Smooth muscle cell (in vitro differentiated cells): ENCODE results near the gene MCAM. TPM values are rescaled to one million over a fixed set of nuclear protein-coding genes. Genes with fewer than 3 reads are reported as not detected.

Experiments
- DNase-seq: peaks from one replicate; lab custom pipeline; 2025; ENCODE audit not compliant: unreplicated experiment; lab: John Stamatoyannopoulos, UW
- H2AFZ ChIP-seq: fragments of 200-600 bp; sonication (generic); 2 replicates; pipeline ENCODE4 v1.6.0; 2016; ENCODE audit warnings: antibody characterized with exemption, low read depth, mild to moderate bottlenecking
- H3F3A ChIP-seq: fragments of 200-600 bp; sonication (generic); 2 replicates; pipeline ENCODE4 v1.6.0; 2017; ENCODE audit warnings: antibody characterized with exemption, low read depth
- H3K27ac ChIP-seq: fragments of 200-600 bp; sonication (generic); 2 replicates; pipeline ENCODE4 v1.5.1; 2016; ENCODE audit warnings: low read depth, mild to moderate bottlenecking
- H3K27me3 ChIP-seq: fragments of 200-600 bp; sonication (generic); 2 replicates; pipeline ENCODE4 v1.6.1; 2016; ENCODE audit warnings: low read depth, mild to moderate bottlenecking
- H3K36me3 ChIP-seq: fragments of 200-600 bp; sonication (generic); 2 replicates; pipeline ENCODE4 v1.5.1; 2016; ENCODE audit warnings: low read depth
- H3K4me1 ChIP-seq: fragments of 200-600 bp; sonication (generic); 2 replicates; pipeline ENCODE4 v1.5.1; 2016; ENCODE audit warnings: low read depth
- H3K4me2 ChIP-seq: fragments of 200-600 bp; sonication (generic); 2 replicates; pipeline ENCODE4 v1.6.0; 2016; ENCODE audit warnings: mild to moderate bottlenecking
- H3K4me3 ChIP-seq: fragments of 200-600 bp; sonication (generic); 2 replicates; pipeline ENCODE4 v1.5.1; 2016; ENCODE audit warnings: mild to moderate bottlenecking
- H3K79me2 ChIP-seq: fragments of 200-600 bp; sonication (generic); 2 replicates; pipeline ENCODE4 v1.6.0; 2016; ENCODE audit warnings: low read depth, mild to moderate bottlenecking
- H3K9ac ChIP-seq: fragments of 200-600 bp; sonication (generic); 2 replicates; pipeline ENCODE4 v1.6.0; 2016; ENCODE audit warnings: low read depth
- H3K9me3 ChIP-seq: fragments of 200-600 bp; sonication (generic); replicated peaks from 2 replicates; pipeline ENCODE4 v1.5.1; 2016; ENCODE audit warnings: low read depth
- H4K20me1 ChIP-seq: fragments of 200-600 bp; sonication (generic); 2 replicates; pipeline ENCODE4 v1.6.0; 2016; ENCODE audit warnings: low read depth
- CTCF ChIP-seq: fragments of 200-600 bp; sonication (generic); IDR thresholded peaks from 2 replicates; pipeline ENCODE4 v1.5.1; 2017; ENCODE audit warnings: borderline replicate concordance, mild to moderate bottlenecking, antibody characterized with exemption; ENCODE audit not compliant: insufficient read depth, poor library complexity, severe bottlenecking
- WGBS: methylation state at CpG from one replicate; pipeline ENCODE4 v1.1.7; 2016; ENCODE audit warnings: low lambda C conversion rate; 5-methylcytosine and 5-hydroxymethylcytosine counted together
- polyA plus RNA-seq: library from polyadenylated mRNA; unstranded; fragments of >200 nt; fragmentation: Nextera tagmentation; extraction: Ambion mirVana; gene quantifications from 2 replicates; pipeline ENCODE4 v1.2.1, GENCODE V29; 2016
- total RNA-seq: library from RNA; depleted of rRNA; stranded (reverse); fragments of >200 nt; gene quantifications from 2 replicates; pipeline ENCODE4 v1.2.3, GENCODE V29; 2014

The MCAM gene
- total and polyA plus RNA-seq, 2 experiments from 2014 or later = 30.7 to 138 TPM

- Histone ChIP-seq H3K27me3 (no peaks in the 10 kb centered on the region), H3K27ac (no peak overlapping the region), H3K4me3 (no peak overlapping the region), H2AFZ (no peak overlapping the region), H3K9me3 (no peaks in the 10 kb centered on the region), H3K79me2 (peaks cover 14% of the 10 kb centered on the region), H3F3A (peaks cover 5% of the 10 kb centered on the region), H3K36me3 (no peaks in the 10 kb centered on the region), H3K4me1 (peaks cover 27% of the 10 kb centered on the region), H3K4me2 (no peak overlapping the region), H4K20me1 (no peaks in the 10 kb centered on the region), H3K9ac (no peak overlapping the region)
- WGBS = 87% methylated on average over 4 of the region's 4 CpGs
- no peak for TF ChIP-seq CTCF
- DNase-seq = no peak
These were observed 15.3 kb upstream of the MCAM start for GRCh38 chr11:119332111-119332765.

GRCh38 chr11:119330237-119330636 lies 13.3 kb upstream of the MCAM start:
- H3K79me2 ChIP-seq = peaks cover 7% of the 10 kb centered on the region
- no peak for TF ChIP-seq CTCF
- H3K9me3 ChIP-seq = no peaks in the 10 kb centered on the region

GRCh38 chr11:119329320-119329719 lies 12.4 kb upstream of the MCAM start:
- Histone ChIP-seq H2AFZ (no peak overlapping the region), H3F3A (no peaks in the 10 kb centered on the region), H3K9me3 (no peaks in the 10 kb centered on the region), H3K36me3 (no peaks in the 10 kb centered on the region), H3K27me3 (no peaks in the 10 kb centered on the region), H3K4me2 (no peak overlapping the region), H3K27ac (no peak overlapping the region), H3K79me2 (no peaks in the 10 kb centered on the region), H3K9ac (no peak overlapping the region), H4K20me1 (no peaks in the 10 kb centered on the region), H3K4me1 (peaks cover 13% of the 10 kb centered on the region), H3K4me3 (no peak overlapping the region)
- TF ChIP-seq CTCF = no peak
- DNase-seq = no peak
- WGBS = 90% methylated on average over 2 of the region's 2 CpGs

More at GRCh38 chr11:119330237-119330636, 13.3 kb upstream of the MCAM start:
- no peak overlapping the region for H3K4me3 ChIP-seq
- DNase-seq = no peak
- H3K36me3 ChIP-seq = no peaks in the 10 kb centered on the region
- H3F3A ChIP-seq = no peaks in the 10 kb centered on the region
- H3K27ac ChIP-seq = no peak overlapping the region
- H3K4me2 ChIP-seq = no peak overlapping the region
- 70% methylated on average over 1 of the region's 1 CpG for WGBS
- H3K4me1 ChIP-seq = peaks cover 17% of the 10 kb centered on the region
- no peak overlapping the region for H2AFZ ChIP-seq
- no peaks in the 10 kb centered on the region for H3K27me3 ChIP-seq
- no peaks in the 10 kb centered on the region for H4K20me1 ChIP-seq
- H3K9ac ChIP-seq = no peak overlapping the region

GRCh38 chr11:119324189-119324588 lies 7.3 kb upstream of the MCAM start:
- H4K20me1 ChIP-seq = no peaks in the 10 kb centered on the region
- WGBS = 78% methylated on average over 4 of the region's 4 CpGs
- H3K4me2 ChIP-seq = no peak overlapping the region
- H3K36me3 ChIP-seq = no peaks in the 10 kb centered on the region
- H3F3A ChIP-seq = peaks cover 28% of the 10 kb centered on the region
- H3K9ac ChIP-seq = no peak overlapping the region
- no peak for DNase-seq
- no peak overlapping the region for H2AFZ ChIP-seq
- H3K4me1 ChIP-seq = peaks cover 23% of the 10 kb centered on the region
- no peak for TF ChIP-seq CTCF
- H3K4me3 ChIP-seq = no peak overlapping the region
- no peaks in the 10 kb centered on the region for H3K27me3 ChIP-seq
- no peaks in the 10 kb centered on the region for H3K9me3 ChIP-seq
- no peak overlapping the region for H3K27ac ChIP-seq
- no peaks in the 10 kb centered on the region for H3K79me2 ChIP-seq
